ENCODE results near the gene RASGRP2.
A peak's percentile ranks its signal among the peaks of the same experiment; 100 is the strongest.

RASGRP2 gene

GRCh38 chr11:64762674-64763525 is 19.0 kb upstream of the RASGRP2 start (continued):
- peak; percentile 87 for TF ChIP-seq ZFHX2 (tag by site-specific recombination; conservative IDR thresholded peaks at IDR 0.05)
- no peak for TF ChIP-seq ZSCAN16 (tag by site-specific recombination; IDR thresholded peaks at IDR 0.05)
- TF ChIP-seq PRDM4 (tag by site-specific recombination; IDR thresholded peaks at IDR 0.05): 0 out of 2 replicates have a peak, but pooled peaks have one; percentile 47
- no peak for TF ChIP-seq ZNF626 (tag by site-specific recombination; IDR thresholded peaks at IDR 0.05)
- TF ChIP-seq PATZ1 (tag by site-specific recombination; IDR thresholded peaks at IDR 0.05): peak; percentile 67
- no peak for TF ChIP-seq ZNF76 (tag by site-specific recombination; IDR thresholded peaks at IDR 0.05; ENCODE audit: borderline replicate concordance, low read depth)
- TF ChIP-seq ZNF324 (tag by site-specific recombination; IDR thresholded peaks at IDR 0.05): no peak
- TF ChIP-seq ZNF670 (tag by site-specific recombination; IDR thresholded peaks at IDR 0.05; ENCODE audit: low read depth): no peak
- no peak for TF ChIP-seq ZNF677 (tag by site-specific recombination; IDR thresholded peaks at IDR 0.05)
- TF ChIP-seq YY1 (tag by site-specific recombination; IDR thresholded peaks at IDR 0.05): no peak
- TF ChIP-seq ZNF610 (tag by site-specific recombination; IDR thresholded peaks at IDR 0.05; ENCODE audit: borderline replicate concordance): no peak
- TF ChIP-seq ZSCAN23 (tag by site-specific recombination; IDR thresholded peaks at IDR 0.05): 0 out of 2 replicates have a peak, but pooled peaks have one; percentile 35
- TF ChIP-seq ZNF274 (IDR thresholded peaks at IDR 0.05; ENCODE audit: low read length): no peak
- no peak for TF ChIP-seq ZNF274 (tag by site-specific recombination; IDR thresholded peaks at IDR 0.05; ENCODE audit: borderline replicate concordance)
- TF ChIP-seq KLF17 (tag by site-specific recombination; IDR thresholded peaks at IDR 0.05): peak; percentile 77
- TF ChIP-seq ZNF394 (tag by site-specific recombination; IDR thresholded peaks at IDR 0.05; ENCODE audit: borderline replicate concordance): peak; percentile 89
- peak; percentile 42; the same call in 1 of the 2 replicates for TF ChIP-seq ZNF423 (tag by site-specific recombination; IDR thresholded peaks at IDR 0.05)
- TF ChIP-seq ZSCAN5A (tag by site-specific recombination; IDR thresholded peaks at IDR 0.05): no peak
- TF ChIP-seq PBX3 (CRISPR knock-in tag; IDR thresholded peaks at IDR 0.05): no peak
- no peak for TF ChIP-seq ZNF701 (tag by site-specific recombination; IDR thresholded peaks at IDR 0.05)
- peak; percentile 87 for TF ChIP-seq OSR2 (tag by site-specific recombination; IDR thresholded peaks at IDR 0.05)
- TF ChIP-seq ZNF140 (tag by site-specific recombination; IDR thresholded peaks at IDR 0.05): no peak
- peak; percentile 56 for TF ChIP-seq ZNF398 (tag by site-specific recombination; IDR thresholded peaks at IDR 0.05)

Data from HEK293 (cell line).